Measurements from ENCODE around the gene ZMYM4.

The ZMYM4 gene

GRCh38 chr1:35447278-35447677 lies 178.8 kb downstream of the ZMYM4 start:
- H3K27ac ChIP-seq (replicated peaks), result peak overlapping the region; percentile 94
- H3K27me3 ChIP-seq (ENCODE audit: insufficient read depth, poor library complexity, severe bottlenecking), result no peaks in the 10 kb centered on the region
- no peak overlapping the region for H3K4me3 ChIP-seq (replicated peaks; ENCODE audit: insufficient read depth, low read length)
- peak; percentile 46 to 90 for DNase-seq (ENCODE audit: low read depth in 1 of 2, low spot score in 1 of 2)
- TF ChIP-seq SPI1 (IDR thresholded peaks at IDR 0.05; ENCODE audit: borderline replicate concordance, low read depth) (peak; percentile 59; the same call in 1 of the 2 replicates), POLR2AphosphoS5 (IDR thresholded peaks at IDR 0.05; ENCODE audit: low read depth) (peak; percentile 49; the same call in 1 of the 2 replicates), CTCF (IDR thresholded peaks at IDR 0.05; ENCODE audit: insufficient read depth, low read length) (no peak), GABPA (IDR thresholded peaks at IDR 0.05; ENCODE audit: low read depth) (no peak), REST (IDR thresholded peaks at IDR 0.05; ENCODE audit: insufficient replicate concordance, low read depth) (no peak)

- TF ChIP-seq REST (IDR thresholded peaks at IDR 0.05; ENCODE audit: insufficient replicate concordance, low read depth), result no peak
- no peak for TF ChIP-seq CTCF (IDR thresholded peaks at IDR 0.05; ENCODE audit: insufficient read depth, low read length)
- no peak for TF ChIP-seq SPI1 (IDR thresholded peaks at IDR 0.05; ENCODE audit: borderline replicate concordance, low read depth)
- no peak for TF ChIP-seq POLR2AphosphoS5 (IDR thresholded peaks at IDR 0.05; ENCODE audit: low read depth)
- no peak for TF ChIP-seq GABPA (IDR thresholded peaks at IDR 0.05; ENCODE audit: low read depth)
- Histone ChIP-seq H3K27ac (replicated peaks) (peak overlapping the region; percentile 94), H3K4me3 (replicated peaks; ENCODE audit: insufficient read depth, low read length) (no peak overlapping the region), H3K27me3 (ENCODE audit: insufficient read depth, poor library complexity, severe bottlenecking) (no peaks in the 10 kb centered on the region)
- DNase-seq (ENCODE audit: low read depth in 1 of 2, low spot score in 1 of 2), result peak; percentile 75 to 83
Measured at GRCh38 chr1:35448344-35448801, 179.9 kb downstream of the ZMYM4 start.

- DNase-seq (ENCODE audit: low read depth in 1 of 2, low spot score in 1 of 2), result no peak
Measured at GRCh38 chr1:35449334-35450008, 181.0 kb downstream of the ZMYM4 start.

More at GRCh38 chr1:35449334-35450008, 181.0 kb downstream of the ZMYM4 start:
- Histone ChIP-seq H3K27ac (replicated peaks) (peak overlapping the region; percentile 94), H3K4me3 (replicated peaks; ENCODE audit: insufficient read depth, low read length) (no peak overlapping the region), H3K27me3 (ENCODE audit: insufficient read depth, poor library complexity, severe bottlenecking) (no peaks in the 10 kb centered on the region)
- no peak for TF ChIP-seq POLR2AphosphoS5 (IDR thresholded peaks at IDR 0.05; ENCODE audit: low read depth)
- no peak for TF ChIP-seq REST (IDR thresholded peaks at IDR 0.05; ENCODE audit: insufficient replicate concordance, low read depth)
- no peak for TF ChIP-seq CTCF (IDR thresholded peaks at IDR 0.05; ENCODE audit: insufficient read depth, low read length)
- TF ChIP-seq GABPA (IDR thresholded peaks at IDR 0.05; ENCODE audit: low read depth), result no peak
- no peak for TF ChIP-seq SPI1 (IDR thresholded peaks at IDR 0.05; ENCODE audit: borderline replicate concordance, low read depth)
